ENCODE results near the gene VGLL4. TPM values are rescaled to one million over a fixed set of nuclear protein-coding genes. Genes with fewer than 3 reads are reported as not detected.

VGLL4 gene
- total RNA-seq, 1 experiment from 2014 or later, result 26.9 TPM

DNA sequence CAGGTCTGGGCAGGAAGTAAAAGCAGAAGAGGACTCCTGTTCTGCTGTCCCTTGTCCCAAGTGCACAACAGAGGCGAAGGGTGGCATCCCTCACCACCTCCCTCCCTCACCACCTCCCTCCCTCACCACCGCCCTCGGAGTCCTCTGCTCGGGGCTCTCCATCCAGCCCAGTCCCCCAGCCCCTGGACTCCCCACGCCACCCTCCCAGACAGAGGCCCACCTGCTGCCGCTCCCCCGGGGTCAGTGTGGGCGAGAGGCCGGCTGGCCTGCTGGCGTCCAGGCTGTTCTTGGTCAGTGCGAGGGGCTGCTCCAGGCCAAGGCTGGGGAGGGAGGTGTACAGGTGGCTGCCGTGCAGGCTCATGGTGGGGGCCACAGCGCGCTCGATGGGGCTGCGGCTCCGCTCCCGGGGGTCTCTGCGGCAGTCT lies 79.1 kb downstream of the VGLL4 start:
- H2AFZ ChIP-seq (ENCODE audit: low read depth, low read length, poor library complexity, severe bottlenecking), result no peak overlapping the region
- no peak overlapping the region for H3K27ac ChIP-seq (ENCODE audit: low read depth, low read length)
- no peaks in the 10 kb centered on the region for H3K27me3 ChIP-seq (ENCODE audit: insufficient read depth, low read length)
- ChIA-PET POLR2A (no interaction called here), CTCF (no interaction called here), RAD21 (ENCODE audit: low non-redundant PET in 1 of 2, low total read pairs in 2 of 2, uncharacterized antibody in 2 of 2, unreplicated experiment in 2 of 2) (no interaction called here)
- H3K79me2 ChIP-seq (ENCODE audit: insufficient read depth, low read length), result peaks cover 3% of the 10 kb centered on the region; the same call in 1 of the 2 replicates
- intact Hi-C loops (cut with micrococcal nuclease), result no loop called here
- no peaks in the 10 kb centered on the region for H3K36me3 ChIP-seq (ENCODE audit: control insufficient read depth in 1 of 2, insufficient read depth in 2 of 2, low read length in 2 of 2)
- H3K9ac ChIP-seq (ENCODE audit: low read length), result no peak overlapping the region
- H3K9me3 ChIP-seq (ENCODE audit: control insufficient read depth in 1 of 2, insufficient read depth in 1 of 2, low read depth in 1 of 2, low read length in 2 of 2), result no peaks in the 10 kb centered on the region
- H4K20me1 ChIP-seq (ENCODE audit: insufficient read depth), result no peaks in the 10 kb centered on the region
- TF ChIP-seq FOSL1 (IDR thresholded peaks at IDR 0.05; ENCODE audit: low read depth) (no peak), ATF3 (IDR thresholded peaks at IDR 0.05) (no peak), CBX3 (IDR thresholded peaks at IDR 0.05; ENCODE audit: low read depth) (no peak), EGR1 (IDR thresholded peaks at IDR 0.05; ENCODE audit: low read depth) (no peak), CEBPB (IDR thresholded peaks at IDR 0.05; ENCODE audit: low read depth) (no peak), YY1 (IDR thresholded peaks at IDR 0.05; ENCODE audit: extremely low read depth, insufficient replicate concordance, low read depth, low read length) (no peak), EZH2phosphoT487 (IDR thresholded peaks at IDR 0.05; ENCODE audit: borderline replicate concordance) (no peak), TCF7L2 (IDR thresholded peaks at IDR 0.05; ENCODE audit: borderline replicate concordance, extremely low read depth, insufficient read depth, insufficient read length) (no peak), RAD21 (IDR thresholded peaks at IDR 0.05; ENCODE audit: low read depth) (no peak), EZH2 (IDR thresholded peaks at IDR 0.05) (no peak), ZFX (IDR thresholded peaks at IDR 0.05) (no peak)
- TF ChIP-seq, protein P1, sequence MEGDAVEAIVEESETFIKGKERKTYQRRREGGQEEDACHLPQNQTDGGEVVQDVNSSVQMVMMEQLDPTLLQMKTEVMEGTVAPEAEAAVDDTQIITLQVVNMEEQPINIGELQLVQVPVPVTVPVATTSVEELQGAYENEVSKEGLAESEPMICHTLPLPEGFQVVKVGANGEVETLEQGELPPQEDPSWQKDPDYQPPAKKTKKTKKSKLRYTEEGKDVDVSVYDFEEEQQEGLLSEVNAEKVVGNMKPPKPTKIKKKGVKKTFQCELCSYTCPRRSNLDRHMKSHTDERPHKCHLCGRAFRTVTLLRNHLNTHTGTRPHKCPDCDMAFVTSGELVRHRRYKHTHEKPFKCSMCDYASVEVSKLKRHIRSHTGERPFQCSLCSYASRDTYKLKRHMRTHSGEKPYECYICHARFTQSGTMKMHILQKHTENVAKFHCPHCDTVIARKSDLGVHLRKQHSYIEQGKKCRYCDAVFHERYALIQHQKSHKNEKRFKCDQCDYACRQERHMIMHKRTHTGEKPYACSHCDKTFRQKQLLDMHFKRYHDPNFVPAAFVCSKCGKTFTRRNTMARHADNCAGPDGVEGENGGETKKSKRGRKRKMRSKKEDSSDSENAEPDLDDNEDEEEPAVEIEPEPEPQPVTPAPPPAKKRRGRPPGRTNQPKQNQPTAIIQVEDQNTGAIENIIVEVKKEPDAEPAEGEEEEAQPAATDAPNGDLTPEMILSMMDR (IDR thresholded peaks at IDR 0.05 in 2 of 3, conservative IDR thresholded peaks at IDR 0.05 in 1 of 3; ENCODE audit: borderline replicate concordance in 1 of 3, insufficient read depth in 1 of 3, low read depth in 2 of 3, low read length in 2 of 3), result no peak
- TF ChIP-seq, protein P2, sequence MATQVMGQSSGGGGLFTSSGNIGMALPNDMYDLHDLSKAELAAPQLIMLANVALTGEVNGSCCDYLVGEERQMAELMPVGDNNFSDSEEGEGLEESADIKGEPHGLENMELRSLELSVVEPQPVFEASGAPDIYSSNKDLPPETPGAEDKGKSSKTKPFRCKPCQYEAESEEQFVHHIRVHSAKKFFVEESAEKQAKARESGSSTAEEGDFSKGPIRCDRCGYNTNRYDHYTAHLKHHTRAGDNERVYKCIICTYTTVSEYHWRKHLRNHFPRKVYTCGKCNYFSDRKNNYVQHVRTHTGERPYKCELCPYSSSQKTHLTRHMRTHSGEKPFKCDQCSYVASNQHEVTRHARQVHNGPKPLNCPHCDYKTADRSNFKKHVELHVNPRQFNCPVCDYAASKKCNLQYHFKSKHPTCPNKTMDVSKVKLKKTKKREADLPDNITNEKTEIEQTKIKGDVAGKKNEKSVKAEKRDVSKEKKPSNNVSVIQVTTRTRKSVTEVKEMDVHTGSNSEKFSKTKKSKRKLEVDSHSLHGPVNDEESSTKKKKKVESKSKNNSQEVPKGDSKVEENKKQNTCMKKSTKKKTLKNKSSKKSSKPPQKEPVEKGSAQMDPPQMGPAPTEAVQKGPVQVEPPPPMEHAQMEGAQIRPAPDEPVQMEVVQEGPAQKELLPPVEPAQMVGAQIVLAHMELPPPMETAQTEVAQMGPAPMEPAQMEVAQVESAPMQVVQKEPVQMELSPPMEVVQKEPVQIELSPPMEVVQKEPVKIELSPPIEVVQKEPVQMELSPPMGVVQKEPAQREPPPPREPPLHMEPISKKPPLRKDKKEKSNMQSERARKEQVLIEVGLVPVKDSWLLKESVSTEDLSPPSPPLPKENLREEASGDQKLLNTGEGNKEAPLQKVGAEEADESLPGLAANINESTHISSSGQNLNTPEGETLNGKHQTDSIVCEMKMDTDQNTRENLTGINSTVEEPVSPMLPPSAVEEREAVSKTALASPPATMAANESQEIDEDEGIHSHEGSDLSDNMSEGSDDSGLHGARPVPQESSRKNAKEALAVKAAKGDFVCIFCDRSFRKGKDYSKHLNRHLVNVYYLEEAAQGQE (IDR thresholded peaks at IDR 0.05; ENCODE audit: low read depth), result no peak
- H3K4me1 ChIP-seq (ENCODE audit: control insufficient read depth in 1 of 2, insufficient read depth in 2 of 2, low read length in 2 of 2), result peaks cover 21 to 26% of the 10 kb centered on the region in 2 experiments
- ATAC-seq, result no peak
- no peaks in the 10 kb centered on the region for H3K9me2 ChIP-seq (ENCODE audit: insufficient read depth)
- no TSS peak for BruUV-seq (replicated peaks)
- H3K4me2 ChIP-seq (ENCODE audit: low read length), result no peak overlapping the region
- DNase-seq (ENCODE audit: low read depth, low spot score), result no peak
- no peak overlapping the region for H3K4me3 ChIP-seq (replicated peaks in 1 of 2; ENCODE audit: low read depth in 1 of 2, low read length in 2 of 2)
